PC-9 (cell line): Measurements from ENCODE around the gene NLRC3. TPM values are rescaled to one million over a fixed set of nuclear protein-coding genes. Genes with fewer than 3 reads are reported as not detected.

ENCODE experiments used
- BruUV-seq: library from RNA; stranded (reverse); fragments of 400-500 nt; replicated peaks from 2 replicates; lab custom pipeline; 2021; lab: Mats Ljungman, UMichigan
- CTCF ChIA-PET: fragments of 300-600 bp; sonication (Branson Sonifier 250); formaldehyde crosslinking; loops from one replicate; lab custom pipeline; 2022; ENCODE audit warnings: antibody characterized with exemption; lab: Charles Lee
- POLR2A ChIA-PET: fragments of 300-600 bp; sonication (Branson Sonifier 250); formaldehyde crosslinking; loops from one replicate; lab custom pipeline; 2022; ENCODE audit warnings: antibody characterized with exemption; ENCODE audit not compliant: unreplicated experiment; lab: Charles Lee
- DNase-seq, 2 experiments: peaks; one replicate each; pipeline versions ENCODE4 v3.0.0 to v3.0.0-alpha.2; 2015 to 2022; ENCODE audit warnings: mixed read lengths in 1 of 2
- H2AFZ ChIP-seq: fragments of 200-600 bp; sonication (generic); 2 replicates; pipeline ENCODE4 v1.8.1; 2017; ENCODE audit warnings: antibody characterized with exemption
- H3F3A ChIP-seq: fragments of 200-600 bp; sonication (generic); 2 replicates; pipeline ENCODE4 v1.8.1; 2017; ENCODE audit warnings: antibody characterized with exemption, mild to moderate bottlenecking, low read depth; ENCODE audit not compliant: insufficient read depth
- H3K27ac ChIP-seq: fragments of 200-600 bp; sonication (generic); 2 replicates; pipeline ENCODE4 v1.6.1; 2016; ENCODE audit warnings: mixed run types
- H3K27me3 ChIP-seq: fragments of 200-600 bp; sonication (generic); 2 replicates; pipeline ENCODE4 v1.6.1; 2016; ENCODE audit warnings: low read depth, mixed run types; ENCODE audit not compliant: insufficient read depth
- H3K36me3 ChIP-seq: fragments of 200-600 bp; sonication (generic); 2 replicates; pipeline ENCODE4 v1.6.1; 2016; ENCODE audit warnings: low read depth, mixed run types
- H3K4me1 ChIP-seq: fragments of 200-600 bp; sonication (generic); replicated peaks from 2 replicates; pipeline ENCODE4 v1.6.1; 2016; ENCODE audit warnings: mixed run types; ENCODE audit not compliant: insufficient read depth
- H3K4me2 ChIP-seq: fragments of 200-600 bp; sonication (generic); 2 replicates; pipeline ENCODE4 v1.6.1; 2017; ENCODE audit warnings: mixed run types
- H3K4me3 ChIP-seq: fragments of 200-600 bp; sonication (generic); 2 replicates; pipeline ENCODE4 v1.6.1; 2016; ENCODE audit warnings: mixed run types
- H3K79me2 ChIP-seq: fragments of 200-600 bp; sonication (generic); 2 replicates; pipeline ENCODE4 v1.6.1; 2017; ENCODE audit warnings: low read depth, mixed run types
- H3K9me2 ChIP-seq: fragments of 200-600 bp; sonication (generic); 2 replicates; pipeline ENCODE4 v1.8.1; 2017; ENCODE audit warnings: mild to moderate bottlenecking; ENCODE audit not compliant: insufficient read depth
- H3K9me3 ChIP-seq: fragments of 200-600 bp; sonication (generic); 2 replicates; pipeline ENCODE4 v1.8.1; 2016; ENCODE audit warnings: low read depth; ENCODE audit not compliant: insufficient read depth
- H4K20me1 ChIP-seq: fragments of 200-600 bp; sonication (generic); 2 replicates; pipeline ENCODE4 v1.8.1; 2017; ENCODE audit not compliant: insufficient read depth
- CTCF ChIP-seq: fragments of 200-600 bp; sonication (generic); conservative IDR thresholded peaks from 2 replicates; pipeline ENCODE4 v1.6.1; 2017; ENCODE audit warnings: mixed run types, antibody characterized with exemption, mild to moderate bottlenecking, moderate library complexity
- EZH2 ChIP-seq: fragments of 200-600 bp; sonication (generic); IDR thresholded peaks from 2 replicates; pipeline ENCODE4 v1.8.0; 2017; ENCODE audit warnings: antibody characterized with exemption, low read depth
- intact Hi-C: fragments of 100-400 bp; cut with micrococcal nuclease; formaldehyde crosslinking; loops from one replicate; pipeline ENCODE4 v1.10.0; 2022; ENCODE audit not compliant: unreplicated experiment
- total RNA-seq: library from RNA; stranded (reverse); gene quantifications from 2 replicates; pipeline ENCODE4 v1.2.3, GENCODE V29; 2021

Gene NLRC3
- total RNA-seq, 1 experiment from 2014 or later = not detected

- POLR2A ChIA-PET = interaction anchor here (0.5 kb wide), 1 partner anchor 347 kb away, joined by 5 read pairs; no protein-coding TSS in a partner anchor
- intact Hi-C loops = no loop called here
- no TSS peak for BruUV-seq
- Histone ChIP-seq H2AFZ (no peak overlapping the region), H3K27ac (peak overlapping the region; percentile 32; the same call in 1 of the 2 replicates), H3K79me2 (no peaks in the 10 kb centered on the region), H3K9me2 (no peaks in the 10 kb centered on the region), H3K9me3 (no peaks in the 10 kb centered on the region), H3K4me1 (no peaks in the 10 kb centered on the region; the same call in 1 of the 2 replicates), H3K27me3 (no peaks in the 10 kb centered on the region), H3K4me3 (no peak overlapping the region), H4K20me1 (no peaks in the 10 kb centered on the region), H3K4me2 (no peak overlapping the region), H3F3A (no peaks in the 10 kb centered on the region), H3K36me3 (no peaks in the 10 kb centered on the region)
- CTCF ChIA-PET = no interaction called here
- peak in 1 of 2 experiments; percentile 28 for DNase-seq
- TF ChIP-seq EZH2 (no peak), CTCF (no peak)
These were observed 46.8 kb downstream of the NLRC3 start for GRCh38 chr16:3530371-3530914.

- Histone ChIP-seq H3K9me3 (no peaks in the 10 kb centered on the region), H2AFZ (no peak overlapping the region), H3K36me3 (no peaks in the 10 kb centered on the region; the same call in 1 of the 2 replicates), H3K4me1 (no peaks in the 10 kb centered on the region; the same call in 1 of the 2 replicates), H3K27me3 (no peaks in the 10 kb centered on the region), H3F3A (no peaks in the 10 kb centered on the region), H3K4me2 (no peak overlapping the region), H3K79me2 (no peaks in the 10 kb centered on the region), H3K9me2 (no peaks in the 10 kb centered on the region), H3K4me3 (no peak overlapping the region), H4K20me1 (no peaks in the 10 kb centered on the region), H3K27ac (no peak overlapping the region)
- POLR2A ChIA-PET = no interaction called here
- no peak for DNase-seq
- no peak for TF ChIP-seq EZH2
- no peak for TF ChIP-seq CTCF
- intact Hi-C loops = loop anchor here (10.0 kb wide), 1 partner anchor 116 kb away; no protein-coding TSS in a partner anchor
- BruUV-seq = no TSS peak
- CTCF ChIA-PET = interaction anchor here (0.6 kb wide), 1 partner anchor 743 kb away, joined by 4 read pairs; no protein-coding TSS in a partner anchor
These were observed 48.0 kb downstream of the NLRC3 start for GRCh38 chr16:3529175-3529574.

- H3K79me2 ChIP-seq = no peaks in the 10 kb centered on the region
- no peaks in the 10 kb centered on the region for H3F3A ChIP-seq
- no peak overlapping the region for H3K27ac ChIP-seq
- H2AFZ ChIP-seq = no peak overlapping the region
- H3K4me2 ChIP-seq = no peak overlapping the region
- DNase-seq = no peak
- H3K9me3 ChIP-seq = no peaks in the 10 kb centered on the region
- POLR2A ChIA-PET = no interaction called here
- no peaks in the 10 kb centered on the region; the same call in 1 of the 2 replicates for H3K4me1 ChIP-seq
- no peaks in the 10 kb centered on the region; the same call in 1 of the 2 replicates for H3K36me3 ChIP-seq
- no peaks in the 10 kb centered on the region for H3K27me3 ChIP-seq
- CTCF ChIA-PET = no interaction called here
- BruUV-seq = no TSS peak
- intact Hi-C loops = loop anchor here (10.0 kb wide), 1 partner anchor 116 kb away; no protein-coding TSS in a partner anchor
- H4K20me1 ChIP-seq = no peaks in the 10 kb centered on the region
- no peak for TF ChIP-seq CTCF
- TF ChIP-seq EZH2 = no peak
- no peaks in the 10 kb centered on the region for H3K9me2 ChIP-seq
- H3K4me3 ChIP-seq = no peak overlapping the region
These were observed 48.8 kb downstream of the NLRC3 start for GRCh38 chr16:3528406-3528805.
